Vagina (tissue), 2 donors: ENCODE data around the gene FKBP15.

ENCODE experiments used
- CTCF ChIP-seq, 3 experiments: fragments of 450-650 bp in 2 of 3; fragments of 200-600 bp in 1 of 3; sonication (generic) in 1 of 3; IDR thresholded peaks; one replicate each; pipeline ENCODE4 v1.5.1; 2017 to 2019; ENCODE audit warnings: antibody characterized with exemption in 3 of 3, mild to moderate bottlenecking in 2 of 3, moderate library complexity in 2 of 3
- POLR2A ChIP-seq, 2 donors: fragments of 450-650 bp; IDR thresholded peaks; one replicate each; pipeline ENCODE4 v1.6.1; 2017; ENCODE audit warnings: antibody characterized with exemption in 2 of 2, mild to moderate bottlenecking in 2 of 2, moderate library complexity in 2 of 2

DNA sequence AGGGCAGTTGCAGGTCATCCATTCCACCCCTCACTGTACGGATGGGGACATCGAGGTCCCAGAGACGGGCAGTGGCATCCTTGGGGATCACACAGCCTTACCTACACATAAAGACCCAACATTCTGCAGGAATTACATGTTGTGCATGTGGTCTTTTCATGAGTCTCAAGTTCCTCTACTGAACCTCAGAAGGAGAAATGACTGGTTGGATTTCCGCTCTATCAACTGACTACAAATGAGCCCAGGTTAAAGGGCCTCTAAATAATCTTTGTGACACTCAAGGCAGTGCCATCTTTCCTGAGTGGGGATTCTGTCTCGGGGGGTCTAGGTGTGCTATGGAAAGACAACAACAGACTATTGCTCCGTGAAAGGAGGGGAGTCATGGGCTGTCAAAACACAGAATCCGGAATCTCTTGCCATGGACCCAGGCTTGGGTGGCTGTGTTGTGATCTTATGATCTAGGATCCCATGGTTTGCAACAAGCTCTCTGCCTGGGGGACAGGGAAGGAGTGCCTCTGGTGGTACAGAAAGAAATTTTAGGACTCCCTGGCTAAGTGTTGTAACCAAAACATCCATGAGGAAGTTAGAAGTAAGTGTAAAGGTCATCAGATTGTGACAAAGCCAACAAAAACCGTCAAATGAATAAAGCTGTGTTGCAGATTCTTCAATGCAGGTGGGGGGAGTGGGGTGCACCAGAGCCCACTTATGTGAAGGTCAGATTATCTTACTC is 72.1 kb downstream of the FKBP15 start:
- TF ChIP-seq CTCF (IDR thresholded peaks at IDR 0.05) = no peak
- no peak for TF ChIP-seq POLR2A (IDR thresholded peaks at IDR 0.05)
